Ishikawa (cell line): ENCODE measurements around the gene MAG.

Source experiments
- CREB1 ChIP-seq: IDR thresholded peaks from 2 replicates; pipeline ENCODE4 v1.6.1; 2012; ENCODE audit warnings: low read depth
- EGR1 ChIP-seq: IDR thresholded peaks from 2 replicates; pipeline ENCODE4 v1.6.1; 2012
- EP300 ChIP-seq: IDR thresholded peaks from 2 replicates; pipeline ENCODE4 v1.6.1; 2012; ENCODE audit warnings: borderline replicate concordance
- RAD21 ChIP-seq: IDR thresholded peaks from 2 replicates; pipeline ENCODE4 v1.6.1; 2012; ENCODE audit warnings: low read depth
- TAF1 ChIP-seq: IDR thresholded peaks from 2 replicates; pipeline ENCODE4 v1.6.1; 2012; ENCODE audit warnings: low read depth, mild to moderate bottlenecking
- YY1 ChIP-seq: IDR thresholded peaks from 2 replicates; pipeline ENCODE4 v1.6.1; 2012; ENCODE audit warnings: low read depth
- ZBTB7A ChIP-seq: IDR thresholded peaks from 2 replicates; pipeline ENCODE4 v1.6.1; 2012; ENCODE audit warnings: low read depth
- TF ChIP-seq, protein P1 (sequence below): IDR thresholded peaks from 2 replicates; pipeline ENCODE4 v1.6.1; 2012
- TF ChIP-seq, protein P2 (sequence below): IDR thresholded peaks from 2 replicates; pipeline ENCODE4 v1.6.1; 2012; ENCODE audit warnings: low read depth, mild to moderate bottlenecking
- TF ChIP-seq, protein P3 (sequence below): IDR thresholded peaks from 2 replicates; pipeline ENCODE4 v1.6.1; 2012

DNA sequence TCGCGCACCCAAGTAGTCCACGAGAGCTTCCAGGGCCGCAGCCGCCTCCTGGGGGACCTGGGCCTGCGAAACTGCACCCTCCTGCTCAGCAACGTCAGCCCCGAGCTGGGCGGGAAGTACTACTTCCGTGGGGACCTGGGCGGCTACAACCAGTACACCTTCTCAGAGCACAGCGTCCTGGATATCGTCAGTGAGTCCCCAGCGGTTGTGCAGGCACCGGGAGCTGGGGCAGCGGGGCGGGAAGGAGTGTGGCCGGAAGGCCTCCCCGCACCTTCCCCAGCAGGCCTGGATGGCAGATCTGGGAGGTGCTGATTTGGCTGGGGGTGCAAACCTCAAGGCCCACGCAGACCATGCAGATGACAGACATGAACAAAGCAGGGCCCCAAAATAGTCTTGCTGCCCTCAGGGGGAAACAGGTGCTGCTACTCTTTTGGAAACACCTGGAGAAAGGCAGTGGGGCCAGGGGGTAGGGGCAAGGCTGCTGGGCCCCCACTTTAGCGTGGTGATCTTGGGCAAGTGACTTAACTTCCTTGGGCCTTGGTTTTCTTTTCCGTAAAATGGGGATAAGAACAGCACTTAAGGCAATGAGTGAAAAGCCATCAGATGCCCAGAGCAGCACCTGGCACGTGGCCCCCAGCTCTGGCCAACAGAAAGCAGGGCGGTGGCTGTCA lies 4.0 kb downstream of the MAG start:
- TF ChIP-seq EP300 (no peak), ZBTB7A (no peak), RAD21 (no peak), TAF1 (no peak), CREB1 (no peak), EGR1 (no peak), YY1 (no peak)
- TF ChIP-seq, protein P1, sequence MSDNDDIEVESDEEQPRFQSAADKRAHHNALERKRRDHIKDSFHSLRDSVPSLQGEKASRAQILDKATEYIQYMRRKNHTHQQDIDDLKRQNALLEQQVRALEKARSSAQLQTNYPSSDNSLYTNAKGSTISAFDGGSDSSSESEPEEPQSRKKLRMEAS = no peak
- TF ChIP-seq, protein P2, sequence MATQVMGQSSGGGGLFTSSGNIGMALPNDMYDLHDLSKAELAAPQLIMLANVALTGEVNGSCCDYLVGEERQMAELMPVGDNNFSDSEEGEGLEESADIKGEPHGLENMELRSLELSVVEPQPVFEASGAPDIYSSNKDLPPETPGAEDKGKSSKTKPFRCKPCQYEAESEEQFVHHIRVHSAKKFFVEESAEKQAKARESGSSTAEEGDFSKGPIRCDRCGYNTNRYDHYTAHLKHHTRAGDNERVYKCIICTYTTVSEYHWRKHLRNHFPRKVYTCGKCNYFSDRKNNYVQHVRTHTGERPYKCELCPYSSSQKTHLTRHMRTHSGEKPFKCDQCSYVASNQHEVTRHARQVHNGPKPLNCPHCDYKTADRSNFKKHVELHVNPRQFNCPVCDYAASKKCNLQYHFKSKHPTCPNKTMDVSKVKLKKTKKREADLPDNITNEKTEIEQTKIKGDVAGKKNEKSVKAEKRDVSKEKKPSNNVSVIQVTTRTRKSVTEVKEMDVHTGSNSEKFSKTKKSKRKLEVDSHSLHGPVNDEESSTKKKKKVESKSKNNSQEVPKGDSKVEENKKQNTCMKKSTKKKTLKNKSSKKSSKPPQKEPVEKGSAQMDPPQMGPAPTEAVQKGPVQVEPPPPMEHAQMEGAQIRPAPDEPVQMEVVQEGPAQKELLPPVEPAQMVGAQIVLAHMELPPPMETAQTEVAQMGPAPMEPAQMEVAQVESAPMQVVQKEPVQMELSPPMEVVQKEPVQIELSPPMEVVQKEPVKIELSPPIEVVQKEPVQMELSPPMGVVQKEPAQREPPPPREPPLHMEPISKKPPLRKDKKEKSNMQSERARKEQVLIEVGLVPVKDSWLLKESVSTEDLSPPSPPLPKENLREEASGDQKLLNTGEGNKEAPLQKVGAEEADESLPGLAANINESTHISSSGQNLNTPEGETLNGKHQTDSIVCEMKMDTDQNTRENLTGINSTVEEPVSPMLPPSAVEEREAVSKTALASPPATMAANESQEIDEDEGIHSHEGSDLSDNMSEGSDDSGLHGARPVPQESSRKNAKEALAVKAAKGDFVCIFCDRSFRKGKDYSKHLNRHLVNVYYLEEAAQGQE = no peak
- TF ChIP-seq, protein P3, sequence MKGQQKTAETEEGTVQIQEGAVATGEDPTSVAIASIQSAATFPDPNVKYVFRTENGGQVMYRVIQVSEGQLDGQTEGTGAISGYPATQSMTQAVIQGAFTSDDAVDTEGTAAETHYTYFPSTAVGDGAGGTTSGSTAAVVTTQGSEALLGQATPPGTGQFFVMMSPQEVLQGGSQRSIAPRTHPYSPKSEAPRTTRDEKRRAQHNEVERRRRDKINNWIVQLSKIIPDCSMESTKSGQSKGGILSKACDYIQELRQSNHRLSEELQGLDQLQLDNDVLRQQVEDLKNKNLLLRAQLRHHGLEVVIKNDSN = 0 out of 2 replicates have a peak, but pooled peaks have one; percentile 5
